ENCODE results near the gene TMEM207.

Gene TMEM207

DNA sequence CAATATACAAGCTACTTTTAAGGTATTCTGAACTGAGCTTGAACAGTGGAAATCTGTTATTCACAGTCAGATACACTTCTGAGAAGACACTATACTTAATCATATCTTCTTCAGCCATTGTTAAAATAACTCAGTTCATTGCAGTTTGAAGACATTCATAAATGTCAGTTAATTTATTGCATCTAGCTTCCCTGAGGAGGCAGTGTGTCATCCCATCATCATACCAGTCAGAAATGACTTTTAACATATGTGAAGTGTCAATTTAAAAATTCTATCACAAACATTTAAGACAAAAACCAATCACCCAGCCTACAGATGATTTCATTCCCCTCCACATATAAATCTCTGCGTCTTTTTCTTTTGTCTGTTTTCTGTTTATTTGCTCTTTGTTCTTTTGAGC is 7.5 kb downstream of the TMEM207 start:
- CTCF ChIA-PET = interaction anchor here (0.9 to 6.5 kb wide), 11 partner anchors 10 to 481 kb away, joined by 3 to 52 read pairs (median 6); partner anchors contain the start of gene CLDN1

DNA sequence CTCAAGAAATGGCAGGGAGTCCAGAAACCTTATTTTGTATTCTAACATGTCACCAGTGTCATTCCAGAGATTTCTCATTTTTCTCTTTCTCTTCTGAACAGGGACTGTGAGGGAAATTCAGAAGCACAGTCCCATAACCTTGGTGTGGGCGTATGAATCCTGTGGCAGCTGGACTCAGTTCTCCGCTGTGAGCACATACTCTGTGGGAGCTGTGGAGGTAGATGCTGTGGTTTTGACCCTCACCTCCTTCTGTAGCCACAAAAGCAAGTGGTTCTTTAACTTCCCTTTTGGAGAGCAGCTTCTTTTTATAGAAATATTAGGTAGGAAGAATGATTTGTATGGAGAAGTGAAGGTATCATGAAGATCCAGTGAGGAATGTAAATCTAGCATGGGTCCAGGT is 13.4 kb downstream of the TMEM207 start:
- H3K4me3 ChIP-seq (ENCODE audit: low read depth, low read length) = no peak overlapping the region
- POLR2A ChIA-PET = no interaction called here
- CTCF ChIA-PET = interaction anchor here (1.1 kb wide), 1 partner anchor 212 kb away, joined by 4 read pairs; no protein-coding TSS in a partner anchor
- TF ChIP-seq CTCF (IDR thresholded peaks at IDR 0.05; ENCODE audit: insufficient read depth, low read length, missing control alignments) = no peak
- no peak for DNase-seq (ENCODE audit: low read depth, low spot score)

More for the DNA sequence above, 7.5 kb downstream of the TMEM207 start:
- DNase-seq (ENCODE audit: low read depth, low spot score) = no peak
- no peak overlapping the region for H3K4me3 ChIP-seq (ENCODE audit: low read depth, low read length)
- POLR2A ChIA-PET = no interaction called here
- TF ChIP-seq CTCF (IDR thresholded peaks at IDR 0.05; ENCODE audit: insufficient read depth, low read length, missing control alignments) = no peak

DNA sequence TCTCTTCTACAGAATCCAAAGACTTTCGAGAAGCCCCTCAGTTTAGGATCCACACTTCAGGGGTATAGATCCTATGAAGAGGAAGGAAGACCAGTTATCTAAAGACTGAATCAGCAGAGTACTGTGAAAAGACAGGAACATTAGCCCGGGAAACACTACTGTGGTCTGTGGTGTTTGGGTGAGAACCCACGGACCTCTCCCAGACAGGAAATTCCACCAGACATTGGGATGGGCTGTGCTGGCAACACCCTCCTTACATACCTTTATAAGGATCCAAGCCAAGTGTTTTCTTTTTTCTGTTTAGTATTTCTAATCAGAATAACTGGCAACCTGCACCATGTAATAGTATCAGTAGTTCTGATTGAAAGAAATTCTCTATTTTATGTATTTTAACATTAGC is 14.1 kb downstream of the TMEM207 start:
- no peak for TF ChIP-seq CTCF (IDR thresholded peaks at IDR 0.05; ENCODE audit: insufficient read depth, low read length, missing control alignments)
- H3K4me3 ChIP-seq (ENCODE audit: low read depth, low read length) = no peak overlapping the region
- POLR2A ChIA-PET = no interaction called here
- DNase-seq (ENCODE audit: low read depth, low spot score) = no peak
- CTCF ChIA-PET = no interaction called here

DNA sequence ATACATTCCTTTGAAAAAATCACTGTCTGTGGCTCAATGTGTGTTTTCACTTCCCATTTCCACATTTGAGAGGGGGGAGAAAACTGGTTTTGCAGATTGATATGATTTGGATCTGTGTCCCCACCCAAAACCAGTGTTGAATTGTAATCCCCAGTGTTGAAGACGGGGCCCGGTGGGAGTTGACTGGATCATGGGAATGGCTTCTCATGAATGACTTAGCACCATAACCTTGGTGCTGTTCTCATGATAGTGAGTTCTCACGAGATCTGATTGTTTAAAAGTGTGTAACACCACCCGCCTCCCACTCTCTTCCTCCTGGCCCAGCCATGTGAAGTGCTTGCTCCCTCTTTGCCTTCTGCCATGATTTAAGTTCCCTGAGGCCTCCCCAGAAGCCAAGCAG is 16.1 kb downstream of the TMEM207 start:
- ChIA-PET CTCF (interaction anchor here (1.3 kb wide), 2 partner anchors 10 to 209 kb away, joined by 4 read pairs; no protein-coding TSS in a partner anchor), POLR2A (no interaction called here)
- H3K4me3 ChIP-seq (ENCODE audit: low read depth, low read length) = no peak overlapping the region
- no peak for DNase-seq (ENCODE audit: low read depth, low spot score)
- no peak for TF ChIP-seq CTCF (IDR thresholded peaks at IDR 0.05; ENCODE audit: insufficient read depth, low read length, missing control alignments)

DNA sequence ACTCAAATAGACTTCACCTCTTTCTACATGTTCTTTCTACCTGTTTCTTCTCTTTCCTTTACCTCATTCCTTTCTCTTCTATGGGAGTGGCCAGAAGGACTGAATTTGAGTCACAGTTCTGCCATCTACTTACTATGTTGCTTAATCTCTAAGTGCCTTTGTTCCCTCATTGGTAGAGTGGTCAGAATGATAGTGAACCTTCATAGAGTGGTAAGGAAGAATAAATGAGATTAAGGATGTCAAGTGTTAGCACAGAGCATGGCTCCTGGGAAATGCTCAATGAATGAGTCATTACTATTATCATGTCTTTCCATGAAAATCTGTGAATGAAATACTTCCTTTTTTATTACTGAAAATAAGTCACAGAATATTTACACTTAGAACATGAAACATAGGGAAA is 17.5 kb downstream of the TMEM207 start:
- ChIA-PET POLR2A (no interaction called here), CTCF (interaction anchor here (0.8 to 2.4 kb wide), 8 partner anchors 8 to 471 kb away, joined by 3 to 6 read pairs (median 4); partner anchors contain the start of gene CLDN1)
- no peak for DNase-seq (ENCODE audit: low read depth, low spot score)
- no peak overlapping the region for H3K4me3 ChIP-seq (ENCODE audit: low read depth, low read length)
- no peak for TF ChIP-seq CTCF (IDR thresholded peaks at IDR 0.05; ENCODE audit: insufficient read depth, low read length, missing control alignments)

GRCh38 chr3:190430906-190431305 is 18.8 kb downstream of the TMEM207 start:
- CTCF ChIA-PET = interaction anchor here (1.0 to 2.4 kb wide), 5 partner anchors 12 to 470 kb away, joined by 4 to 6 read pairs (median 5); partner anchors contain the start of gene CLDN1

More at GRCh38 chr3:190430906-190431305, 18.8 kb downstream of the TMEM207 start:
- DNase-seq (ENCODE audit: low read depth, low spot score) = no peak
- H3K4me3 ChIP-seq (ENCODE audit: low read depth, low read length) = no peak overlapping the region
- POLR2A ChIA-PET = no interaction called here
- no peak for TF ChIP-seq CTCF (IDR thresholded peaks at IDR 0.05; ENCODE audit: insufficient read depth, low read length, missing control alignments)
